Endothelial cell of umbilical vein (primary cell): ENCODE results near the gene CFAP97D1. TPM values are rescaled to one million over a fixed set of nuclear protein-coding genes. Genes with fewer than 3 reads are reported as not detected.

Source experiments
- BruUV-seq: library from RNA; stranded (reverse); fragments of 400-500 nt; replicated peaks from 2 replicates; lab custom pipeline; 2021; lab: Mats Ljungman, UMichigan
- CTCF ChIA-PET: fragments of 300-600, 350-600 bp; sonication (Branson Sonifier 250); formaldehyde crosslinking; loops from one replicate; lab custom pipeline; 2021; ENCODE audit warnings: antibody characterized with exemption, inconsistent platforms; lab: Charles Lee
- POLR2A ChIA-PET: fragments of 300-600, 350-600 bp; sonication (Branson Sonifier 250); formaldehyde crosslinking; loops from one replicate; lab custom pipeline; 2021; ENCODE audit warnings: antibody characterized with exemption, inconsistent platforms; lab: Charles Lee
- DNase-seq: peaks from one replicate; pipeline ENCODE4 v3.0.0-alpha.2; 2011; ENCODE audit warnings: low read depth, low spot score
- FAIRE-seq: peaks from 2 replicates; lab custom pipeline; 2011; peaks lifted over from hg19 to GRCh38; lab: Jason Lieb, UNC
- H2AFZ ChIP-seq: 2 replicates; pipeline ENCODE4 v1.6.0; 2012; ENCODE audit warnings: low read depth, low read length, control low read depth, inconsistent platforms
- H3K27ac ChIP-seq: 2 replicates; pipeline ENCODE4 v1.5.1; 2011; ENCODE audit warnings: low read depth, mild to moderate bottlenecking, control low read depth, low read length, moderate library complexity; ENCODE audit not compliant: insufficient read depth
- H3K27me3 ChIP-seq, 2 experiments: 2 replicates each; pipeline versions ENCODE4 v1.6.0 to v1.6.1; 2011; ENCODE audit warnings: low read length in 2 of 2, mixed read lengths in 1 of 2; ENCODE audit not compliant: control insufficient read depth in 2 of 2, insufficient read depth in 2 of 2
- H3K36me3 ChIP-seq, 2 experiments: 2 replicates in 1 of 2; 3 replicates in 1 of 2; pipeline ENCODE4 v1.5.1; 2011; ENCODE audit warnings: low read length in 2 of 2, mild to moderate bottlenecking in 1 of 2, moderate library complexity in 1 of 2; ENCODE audit not compliant: control insufficient read depth in 2 of 2, insufficient read depth in 2 of 2; ENCODE audit errors: extremely low read depth in 1 of 2
- H3K4me1 ChIP-seq: 3 replicates; pipeline ENCODE4 v1.5.1; 2011; ENCODE audit warnings: mild to moderate bottlenecking, low read length; ENCODE audit not compliant: control insufficient read depth, insufficient read depth; ENCODE audit errors: extremely low read depth
- H3K4me2 ChIP-seq: 2 replicates; pipeline ENCODE4 v1.6.1; 2011; ENCODE audit warnings: low read length, control low read depth, mixed read lengths; ENCODE audit not compliant: insufficient read depth
- H3K4me3 ChIP-seq, 3 experiments: fragments of 200-600 bp in 1 of 3; sonication (generic), shearing (Covaris generic) in 1 of 3; replicated peaks in 1 of 3; 2 replicates each; pipeline ENCODE4 v1.5.1; 2011 to 2016; ENCODE audit warnings: control low read depth in 3 of 3, low read length in 3 of 3, mild to moderate bottlenecking in 2 of 3, inconsistent platforms in 1 of 3, low read depth in 1 of 3, moderate library complexity in 1 of 3; ENCODE audit not compliant: insufficient read depth in 1 of 3
- H3K79me2 ChIP-seq: 2 replicates; pipeline ENCODE4 v1.6.0; 2012; ENCODE audit warnings: low read length, inconsistent platforms; ENCODE audit not compliant: control insufficient read depth, insufficient read depth
- H3K9ac ChIP-seq: replicated peaks from 2 replicates; pipeline ENCODE3; 2011; ENCODE audit warnings: low read length, control low read depth; ENCODE audit not compliant: insufficient read depth; ENCODE audit errors: extremely low read depth
- H3K9me1 ChIP-seq: replicated peaks from 3 replicates; pipeline ENCODE4 v1.6.0; 2011; ENCODE audit warnings: mild to moderate bottlenecking, low read length; ENCODE audit not compliant: control insufficient read depth, insufficient read depth; ENCODE audit errors: extremely low read depth
- H3K9me3 ChIP-seq: replicated peaks from 2 replicates; pipeline ENCODE4 v1.5.1; 2012; ENCODE audit warnings: low read length, inconsistent platforms; ENCODE audit not compliant: control insufficient read depth, insufficient read depth
- H4K20me1 ChIP-seq: replicated peaks from 2 replicates; pipeline ENCODE3; 2011; ENCODE audit warnings: mild to moderate bottlenecking, low read length; ENCODE audit not compliant: control insufficient read depth, insufficient read depth; ENCODE audit errors: extremely low read depth
- CTCF ChIP-seq, 2 donors: IDR thresholded peaks; 1 replicate in 1 of 2; 2 replicates in 1 of 2; pipeline ENCODE4 v1.5.1; 2011; ENCODE audit warnings: low read length in 2 of 2, mild to moderate bottlenecking in 2 of 2, moderate library complexity in 2 of 2, control low read depth in 1 of 2, inconsistent platforms in 1 of 2, low read depth in 1 of 2; ENCODE audit not compliant: insufficient read depth in 1 of 2; ENCODE audit errors: extremely low read depth in 1 of 2
- EZH2 ChIP-seq: IDR thresholded peaks from 2 replicates; pipeline ENCODE4 v1.6.1; 2012; ENCODE audit warnings: borderline replicate concordance, low read depth, mild to moderate bottlenecking, moderate library complexity, low read length, inconsistent platforms; ENCODE audit not compliant: severe bottlenecking
- FOS ChIP-seq: IDR thresholded peaks from 2 replicates; pipeline ENCODE4 v1.6.1; 2011; ENCODE audit warnings: mild to moderate bottlenecking, low read length, moderate library complexity, borderline replicate concordance; ENCODE audit not compliant: insufficient read depth
- GATA2 ChIP-seq: IDR thresholded peaks from 2 replicates; pipeline ENCODE4 v1.7.0; 2011; ENCODE audit warnings: low read depth, mild to moderate bottlenecking, moderate library complexity, mixed read lengths, low read length; ENCODE audit not compliant: insufficient read length, insufficient read depth
- JUN ChIP-seq: IDR thresholded peaks from 2 replicates; pipeline ENCODE4 v1.6.1; 2011; ENCODE audit warnings: borderline replicate concordance, low read depth; ENCODE audit not compliant: insufficient read length, insufficient read depth
- MAX ChIP-seq: IDR thresholded peaks from 2 replicates; pipeline ENCODE4 v1.6.1; 2011; ENCODE audit not compliant: insufficient read depth, insufficient read length
- MYC ChIP-seq: IDR thresholded peaks from one replicate; pipeline ENCODE4 v1.6.1; 2011; ENCODE audit warnings: mild to moderate bottlenecking, low read depth, low read length
- POLR2A ChIP-seq: IDR thresholded peaks from 2 replicates; pipeline ENCODE4 v1.6.1; 2012; ENCODE audit warnings: low read depth, mild to moderate bottlenecking, control low read depth, low read length
- POLR2AphosphoS5 ChIP-seq: IDR thresholded peaks from 2 replicates; pipeline ENCODE4 v1.6.1; 2012; ENCODE audit warnings: low read depth, mild to moderate bottlenecking, control low read depth, low read length, moderate library complexity; ENCODE audit not compliant: insufficient read depth
- dilution Hi-C: fragments of 300-500 bp; cut with MboI; formaldehyde crosslinking; loops from one replicate; pipeline ENCODE4 v1.15.0; 2019; ENCODE audit warnings: low sequenced_read_pairs; ENCODE audit not compliant: extremely low pct_ligation_motif_present
- intact Hi-C: fragments of 100-400 bp; cut with micrococcal nuclease; formaldehyde crosslinking; loops from one replicate; pipeline ENCODE4 v1.10.0; 2022
- polyA plus RNA-seq, 4 experiments: library from polyadenylated mRNA; depleted of rRNA in 3 of 4; stranded (reverse) in 3 of 4; unstranded in 1 of 4; fragments of >200 nt; gene quantifications; 2 replicates each; pipeline versions ENCODE4 v1.2.1 to v1.2.3, GENCODE V29; 2011 to 2012; ENCODE audit warnings: missing spikeins in 1 of 4
- total RNA-seq: library from RNA; stranded (reverse); gene quantifications from 2 replicates; pipeline ENCODE4 v1.2.3, GENCODE V29; 2021

Gene CFAP97D1
- total and polyA plus RNA-seq, 2 donors (not counting 3 experiments of a cell fraction or from before 2014, with no cell fraction given), result not detected

- ChIA-PET CTCF (interaction anchor here (1.0 to 1.2 kb wide), 4 partner anchors 15 to 68 kb away, joined by 3 to 4 read pairs (median 3); no protein-coding TSS in a partner anchor), POLR2A (no interaction called here)
- no peaks in the 10 kb centered on the region for H3K9me1 ChIP-seq
- no peaks in the 10 kb centered on the region for H3K4me1 ChIP-seq
- intact Hi-C loops (no loop called here), dilution Hi-C loops (no loop called here)
- H3K36me3 ChIP-seq, result no peaks in the 10 kb centered on the region
- no TSS peak for BruUV-seq
- no peaks in the 10 kb centered on the region for H3K79me2 ChIP-seq
- H3K4me2 ChIP-seq, result no peak overlapping the region
- no peak overlapping the region for H3K9ac ChIP-seq
- no peaks in the 10 kb centered on the region for H4K20me1 ChIP-seq
- DNase-seq (no peak), FAIRE-seq (no peak)
- peaks cover 2 to 7% of the 10 kb centered on the region in 2 experiments for H3K27me3 ChIP-seq
- H2AFZ ChIP-seq, result no peak overlapping the region
- H3K4me3 ChIP-seq, result no peak overlapping the region
- TF ChIP-seq JUN (no peak), FOS (no peak), GATA2 (no peak), POLR2AphosphoS5 (no peak), MYC (no peak), EZH2 (no peak), MAX (no peak), POLR2A (no peak), CTCF (IDR thresholded peaks at IDR 0.05; ENCODE audit: extremely low read depth in 1 of 2, insufficient read depth in 1 of 2, low read depth in 1 of 2, low read length in 2 of 2) (no peak)
- H3K9me3 ChIP-seq, result no peaks in the 10 kb centered on the region
- no peak overlapping the region for H3K27ac ChIP-seq
These were observed 38.6 kb upstream of the CFAP97D1 start for GRCh38 chr17:43741636-43742035.
